HFF-Myc (cell line): ENCODE results near the gene CCDC81.
A peak's percentile ranks its signal among the peaks of the same experiment; 100 is the strongest.
"Not testable (repeated sequence)": the region's sequence is repeated elsewhere in the genome, so short reads cannot be mapped to it uniquely, and the experiment has no call there.

Experiments
- DNase-seq: peaks from one replicate; pipeline ENCODE4 v3.0.0-alpha.2; 2011; ENCODE audit warnings: low read depth; ENCODE audit errors: extremely low read depth
- H3K4me3 ChIP-seq: replicated peaks from 2 replicates; pipeline ENCODE4 v1.5.1; 2011; ENCODE audit warnings: low read depth, mild to moderate bottlenecking, control low read depth, low read length
- CTCF ChIP-seq: IDR thresholded peaks from 2 replicates; pipeline ENCODE4 v1.5.1; 2012; ENCODE audit warnings: mild to moderate bottlenecking, low read depth, low read length, control low read depth; ENCODE audit errors: missing control alignments

Gene CCDC81

GRCh38 chr11:86398106-86398505 is 23.4 kb downstream of the CCDC81 start:
- DNase-seq, result no peak
- TF ChIP-seq CTCF, result no peak
- H3K4me3 ChIP-seq, result no peak overlapping the region

GRCh38 chr11:86403458-86403857 is 28.8 kb downstream of the CCDC81 start:
- DNase-seq, result no peak
- TF ChIP-seq CTCF, result no peak
- H3K4me3 ChIP-seq, result no peak overlapping the region

- H3K4me3 ChIP-seq, result no peak overlapping the region
- TF ChIP-seq CTCF, result peak; percentile 40
- DNase-seq, result no peak
Observed at GRCh38 chr11:86408845-86409244, 34.2 kb downstream of the CCDC81 start.

GRCh38 chr11:86414032-86414431 is 39.3 kb downstream of the CCDC81 start:
- no peak for TF ChIP-seq CTCF
- no peak for DNase-seq
- H3K4me3 ChIP-seq, result no peak overlapping the region

GRCh38 chr11:86415026-86415425 is 40.3 kb downstream of the CCDC81 start:
- H3K4me3 ChIP-seq, result no peak overlapping the region
- no peak for DNase-seq
- TF ChIP-seq CTCF, result no peak

GRCh38 chr11:86416494-86416893 is 41.8 kb downstream of the CCDC81 start:
- no peak for TF ChIP-seq CTCF
- no peak overlapping the region for H3K4me3 ChIP-seq
- no peak for DNase-seq

- DNase-seq, H3K4me3 ChIP-seq: not testable (repeated sequence)
Observed at GRCh38 chr11:86416951-86417350, 42.3 kb downstream of the CCDC81 start.

- H3K4me3 ChIP-seq, result no peak overlapping the region
- no peak for DNase-seq
- TF ChIP-seq CTCF, result no peak
Observed at GRCh38 chr11:86418106-86418505, 43.4 kb downstream of the CCDC81 start.
